Glomerular endothelial cell (primary cell): Measurements from ENCODE around the gene KLHL21. TPM values are rescaled to one million over a fixed set of nuclear protein-coding genes. Genes with fewer than 3 reads are reported as not detected.
"Not testable (repeated sequence)": the region's sequence is repeated elsewhere in the genome, so short reads cannot be mapped to it uniquely, and the experiment has no call there.

Experiments used
- DNase-seq: peaks from one replicate; pipeline ENCODE4 v3.0.0-alpha.2; 2011; ENCODE audit warnings: low read depth, low spot score; ENCODE audit errors: extremely low read depth
- total RNA-seq: library from RNA; depleted of rRNA; stranded (reverse); fragments of >200 nt; gene quantifications from 2 replicates; pipeline ENCODE4 v1.2.3, GENCODE V29; 2015

The KLHL21 gene
- 31.5 and 41.0 TPM in 2 replicates for total RNA-seq

GRCh38 chr1:6602669-6603237, at the start of gene KLHL21:
KLHL21 (minus strand) TSS chr1:6602869; CDS start chr1:6602817, 52 bp downstream.
- DNase-seq: no peak

- DNase-seq: no peak
These were observed 49.2 kb upstream of the KLHL21 start for GRCh38 chr1:6651909-6652308.

GRCh38 chr1:6648556-6648955, 45.9 kb upstream of the KLHL21 start:
- DNase-seq: no peak

- no peak for DNase-seq
These were observed 44.0 kb upstream of the KLHL21 start for GRCh38 chr1:6646499-6647148.

GRCh38 chr1:6645018-6645417, 42.3 kb upstream of the KLHL21 start:
- DNase-seq: no peak

GRCh38 chr1:6640867-6641266, 38.2 kb upstream of the KLHL21 start:
- not testable (repeated sequence) for DNase-seq

GRCh38 chr1:6638226-6638625, 35.6 kb upstream of the KLHL21 start:
- no peak for DNase-seq

- no peak for DNase-seq
These were observed 35.1 kb upstream of the KLHL21 start for GRCh38 chr1:6637770-6638169.

GRCh38 chr1:6636778-6637177, 34.1 kb upstream of the KLHL21 start:
- DNase-seq: not testable (repeated sequence)

- no peak for DNase-seq
These were observed 33.5 kb upstream of the KLHL21 start for GRCh38 chr1:6635910-6636760.

GRCh38 chr1:6635161-6635909, 32.7 kb upstream of the KLHL21 start:
- DNase-seq: no peak

GRCh38 chr1:6634371-6635052, 31.8 kb upstream of the KLHL21 start:
- no peak for DNase-seq

- no peak for DNase-seq
These were observed 30.2 kb upstream of the KLHL21 start for GRCh38 chr1:6632588-6633514.

- no peak for DNase-seq
These were observed 28.4 kb upstream of the KLHL21 start for GRCh38 chr1:6631058-6631457.

- no peak for DNase-seq
These were observed 27.4 kb upstream of the KLHL21 start for GRCh38 chr1:6630027-6630426.

GRCh38 chr1:6628971-6629479, 26.4 kb upstream of the KLHL21 start:
- DNase-seq: no peak

- no peak for DNase-seq
These were observed 25.3 kb upstream of the KLHL21 start for GRCh38 chr1:6627841-6628545.

- no peak for DNase-seq
These were observed 24.4 kb upstream of the KLHL21 start for GRCh38 chr1:6627031-6627430.
